Hematopoietic multipotent progenitor cell treated with erythropoietin and hydrocortisone succinate and interleukin-3 and kit ligand, for 4 days (in vitro differentiated cells): ENCODE measurements around the gene DDIAS.
A peak's percentile ranks its signal among the peaks of the same experiment; 100 is the strongest.
"Not testable (repeated sequence)": the region's sequence is repeated elsewhere in the genome, so short reads cannot be mapped to it uniquely, and the experiment has no call there.

Source experiments
- DNase-seq: peaks from one replicate; pipeline ENCODE4 v3.0.0-alpha.2; 2015

DDIAS gene

GRCh38 chr11:82901165-82901921, at the start of gene DDIAS:
Gene DDIAS, plus strand, starts transcription at chr11:82901736. Its CDS starts 13,003 bp downstream, at chr11:82914739.
- peak; percentile 99 for DNase-seq

GRCh38 chr11:82854242-82854641, 47.3 kb upstream of the DDIAS start:
- DNase-seq = no peak

DNA sequence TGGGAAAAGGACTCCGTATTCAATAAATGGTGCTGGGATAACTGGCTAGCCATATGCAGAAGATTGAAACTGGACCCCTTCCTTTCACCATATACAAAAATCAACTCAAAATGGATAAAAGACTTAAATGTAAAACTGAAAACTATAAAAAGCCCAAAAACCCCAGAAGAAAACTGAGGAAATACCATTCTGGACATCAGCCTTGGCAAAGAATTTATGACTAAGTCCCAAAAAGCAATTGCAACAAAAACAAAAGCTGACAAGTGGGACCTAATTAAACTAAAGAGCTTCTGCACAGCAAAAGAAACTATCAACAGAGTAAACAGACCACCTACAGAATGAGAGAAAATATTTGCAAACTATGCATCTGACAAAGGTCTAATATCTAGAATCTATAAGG, 46.6 kb upstream of the DDIAS start:
- DNase-seq = not testable (repeated sequence)

DNA sequence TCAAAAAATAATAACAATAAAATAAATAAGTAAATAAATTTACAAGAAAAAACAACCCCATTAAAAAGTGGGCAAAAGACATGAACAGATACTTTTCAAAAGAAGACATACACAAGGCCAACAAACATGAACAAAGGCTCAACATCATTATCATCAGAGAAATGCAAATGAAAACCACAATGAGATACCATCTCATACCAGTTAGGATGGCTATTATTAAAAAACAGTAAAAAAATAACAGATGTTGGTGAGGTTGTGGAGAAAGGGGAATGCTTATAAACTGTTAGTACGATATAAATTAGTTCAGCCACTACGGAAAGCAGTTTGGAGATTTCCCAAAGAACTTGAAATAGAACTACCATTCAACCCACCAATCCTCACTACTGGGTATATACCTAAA, 45.9 kb upstream of the DDIAS start:
- DNase-seq = no peak

- no peak for DNase-seq
Measured at GRCh38 chr11:82857145-82857544, 44.4 kb upstream of the DDIAS start.

GRCh38 chr11:82858133-82858532, 43.4 kb upstream of the DDIAS start:
- DNase-seq = no peak

- DNase-seq = no peak
Measured at GRCh38 chr11:82858556-82859091, 42.9 kb upstream of the DDIAS start.

- no peak for DNase-seq
Measured at GRCh38 chr11:82859750-82860149, 41.8 kb upstream of the DDIAS start.

- DNase-seq = no peak
Measured at GRCh38 chr11:82862379-82862778, 39.2 kb upstream of the DDIAS start.

- DNase-seq = no peak
Measured at GRCh38 chr11:82863209-82863608, 38.3 kb upstream of the DDIAS start.

DNA sequence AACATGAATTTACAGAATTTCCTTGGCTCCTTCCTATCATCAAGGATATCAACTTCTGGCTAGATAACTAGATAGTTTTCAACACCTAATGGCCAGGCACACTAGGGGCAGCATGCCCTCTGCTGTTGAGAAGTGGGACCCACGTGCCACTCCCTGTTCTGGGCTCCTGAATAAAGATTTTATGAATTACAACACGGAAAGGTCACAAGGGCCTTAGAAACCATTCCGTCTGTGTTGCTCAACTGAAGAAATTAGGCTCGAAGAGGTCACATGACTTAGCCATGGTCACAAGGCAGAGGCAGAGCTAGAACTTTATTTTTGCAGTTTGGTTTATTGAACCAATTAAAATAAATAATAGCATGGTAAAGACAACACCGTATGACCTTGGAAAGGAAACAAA, 37.3 kb upstream of the DDIAS start:
- DNase-seq = peak; percentile 86

- no peak for DNase-seq
Measured at GRCh38 chr11:82865841-82866240, 35.7 kb upstream of the DDIAS start.

GRCh38 chr11:82867495-82868082, 33.9 kb upstream of the DDIAS start:
- peak; percentile 94 for DNase-seq

- DNase-seq = no peak
Measured at GRCh38 chr11:82869657-82870056, 31.9 kb upstream of the DDIAS start.

GRCh38 chr11:82871646-82872045, 29.9 kb upstream of the DDIAS start:
- no peak for DNase-seq

GRCh38 chr11:82872377-82873150, 29.0 kb upstream of the DDIAS start:
- peak; percentile 21 for DNase-seq

- peak; percentile 31 for DNase-seq
Measured at GRCh38 chr11:82873919-82874333, 27.6 kb upstream of the DDIAS start.

DNA sequence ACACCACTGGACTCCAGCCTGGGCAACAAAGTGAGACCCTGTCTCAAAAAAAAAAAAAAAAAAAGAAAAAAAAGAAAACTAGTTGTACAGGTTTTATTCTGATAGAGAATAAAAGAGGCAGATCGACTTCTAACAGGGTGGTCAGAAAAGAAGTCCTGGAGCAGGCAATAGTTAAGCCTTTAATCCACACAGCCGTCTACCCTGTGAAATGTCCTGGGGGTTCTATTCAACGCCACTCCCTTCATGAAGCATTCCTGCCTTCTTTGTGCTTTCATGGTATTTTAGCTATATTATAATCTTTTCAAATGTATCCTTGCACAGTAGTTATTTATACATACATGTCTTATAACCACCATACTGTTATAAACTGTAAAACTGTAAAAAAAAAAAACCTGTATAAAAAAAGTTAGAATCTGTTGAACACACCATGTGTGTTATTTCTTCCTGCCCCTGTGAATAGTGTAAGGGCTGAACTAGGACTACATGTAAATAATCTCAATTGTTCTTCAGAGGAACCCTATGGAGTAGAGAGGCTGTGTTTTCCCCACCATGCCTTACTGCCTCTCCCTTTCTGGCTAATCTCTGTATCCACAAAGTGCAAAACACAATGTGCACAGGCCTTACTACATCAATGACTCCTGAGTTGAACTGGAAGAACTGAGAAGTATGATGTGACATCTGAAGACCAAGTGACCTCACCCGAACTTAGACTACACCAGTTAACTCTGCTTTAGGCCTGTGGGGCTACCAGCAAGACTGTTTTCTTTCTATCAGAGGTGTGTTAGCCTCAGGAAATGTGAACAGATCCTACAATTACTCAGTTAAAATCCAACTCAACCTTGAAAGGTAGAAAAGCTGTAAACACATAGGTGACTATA, 26.7 kb upstream of the DDIAS start:
- no peak for DNase-seq

GRCh38 chr11:82883853-82884252, 17.7 kb upstream of the DDIAS start:
- no peak for DNase-seq

- DNase-seq = peak; percentile 68
Measured at GRCh38 chr11:82889133-82890001, 12.2 kb upstream of the DDIAS start.

DNA sequence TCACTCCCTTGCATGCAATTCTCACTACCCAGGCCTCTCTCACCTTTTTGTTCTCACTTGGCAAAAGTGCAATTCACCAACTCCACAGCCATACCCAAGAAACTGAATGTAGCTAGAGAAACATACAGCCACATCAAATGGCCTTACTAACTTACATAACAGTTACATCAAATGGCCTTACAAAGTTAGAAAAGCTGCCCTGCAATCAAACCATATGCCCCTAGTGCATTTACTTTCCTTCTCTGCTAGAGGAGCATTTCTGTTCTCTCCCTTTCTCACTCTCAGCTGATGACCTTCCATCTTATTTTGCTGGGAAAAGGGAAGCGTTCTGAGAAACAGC, 11.6 kb upstream of the DDIAS start:
- no peak for DNase-seq

GRCh38 chr11:82890936-82891335, 10.6 kb upstream of the DDIAS start:
- DNase-seq = peak; percentile 23
